Stimulated activated CD4-positive, alpha-beta T cell treated with anti-CD3 and anti-CD28 coated beads, Interleukin-4, amount 100 ng/mL, for 1 hour (primary cell): Measurements from ENCODE around the gene ZNF217.
"Not testable (repeated sequence)": the region's sequence is repeated elsewhere in the genome, so short reads cannot be mapped to it uniquely, and the experiment has no call there.

Experiments used
- DNase-seq: peaks from one replicate; pipeline ENCODE4 v3.0.0-alpha.2; 2020

Gene ZNF217

GRCh38 chr20:53562104-53562764 lies 31.4 kb downstream of the ZNF217 start:
- DNase-seq, result not testable (repeated sequence)

- no peak for DNase-seq
Observed at GRCh38 chr20:53561505-53561904, 32.1 kb downstream of the ZNF217 start.

- DNase-seq, result no peak
Observed at GRCh38 chr20:53559816-53560215, 33.8 kb downstream of the ZNF217 start.

- no peak for DNase-seq
Observed at GRCh38 chr20:53557130-53557529, 36.5 kb downstream of the ZNF217 start.

GRCh38 chr20:53556267-53556897 lies 37.3 kb downstream of the ZNF217 start:
- no peak for DNase-seq

GRCh38 chr20:53555816-53556215 lies 37.8 kb downstream of the ZNF217 start:
- DNase-seq, result no peak

- DNase-seq, result no peak
Observed at GRCh38 chr20:53555081-53555480, 38.6 kb downstream of the ZNF217 start.

- not testable (repeated sequence) for DNase-seq
Observed at GRCh38 chr20:53552572-53552893, 41.1 kb downstream of the ZNF217 start.

- not testable (repeated sequence) for DNase-seq
Observed at GRCh38 chr20:53551719-53552571, 41.7 kb downstream of the ZNF217 start.

GRCh38 chr20:53550280-53551187 lies 43.1 kb downstream of the ZNF217 start:
- DNase-seq, result no peak

- peak; percentile 7 for DNase-seq
Observed at GRCh38 chr20:53547664-53548239, 45.9 kb downstream of the ZNF217 start.

GRCh38 chr20:53539516-53539915 lies 54.1 kb downstream of the ZNF217 start:
- DNase-seq, result no peak

GRCh38 chr20:53536382-53536781 lies 57.3 kb downstream of the ZNF217 start:
- not testable (repeated sequence) for DNase-seq

- no peak for DNase-seq
Observed at GRCh38 chr20:53535878-53536277, 57.8 kb downstream of the ZNF217 start.

- no peak for DNase-seq
Observed at GRCh38 chr20:53534037-53534436, 59.6 kb downstream of the ZNF217 start.

- DNase-seq, result no peak
Observed at GRCh38 chr20:53533500-53533899, 60.1 kb downstream of the ZNF217 start.

GRCh38 chr20:53532654-53533312 lies 60.9 kb downstream of the ZNF217 start:
- DNase-seq, result not testable (repeated sequence)

GRCh38 chr20:53530440-53530839 lies 63.2 kb downstream of the ZNF217 start:
- no peak for DNase-seq

GRCh38 chr20:53529658-53530057 lies 64.0 kb downstream of the ZNF217 start:
- no peak for DNase-seq

- DNase-seq, result no peak
Observed at GRCh38 chr20:53527196-53527595, 66.4 kb downstream of the ZNF217 start.

- no peak for DNase-seq
Observed at GRCh38 chr20:53524589-53525312, 68.9 kb downstream of the ZNF217 start.
